ENCODE measurements around the gene FAM111B. TPM values are rescaled to one million over a fixed set of nuclear protein-coding genes. Genes with fewer than 3 reads are reported as not detected.

Gene FAM111B
- total and polyA plus RNA-seq, 2 of the 8 experiments (the other 6 are each of a cell fraction or from before 2014, with no cell fraction given): 4.8 to 38.1 TPM

DNA sequence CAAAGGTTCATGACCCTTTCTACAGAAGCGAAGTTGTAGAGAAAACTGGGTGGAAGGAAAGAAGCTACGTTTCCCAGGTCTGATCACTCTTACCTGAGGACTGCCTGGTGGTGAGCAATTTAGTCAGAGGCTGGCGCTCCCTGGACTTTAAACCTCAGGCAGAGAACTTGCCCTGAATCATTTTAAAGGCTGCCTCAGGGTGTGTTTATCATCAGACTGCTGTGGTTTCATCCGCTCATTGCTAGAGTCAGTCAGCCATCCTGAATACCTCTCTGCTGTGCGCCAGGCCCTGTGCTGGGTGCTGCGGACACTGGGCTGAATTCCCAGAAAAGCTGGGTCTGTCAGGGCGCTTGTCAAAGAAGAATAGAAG is 67.6 kb downstream of the FAM111B start (continued):
- TF ChIP-seq, protein P1, sequence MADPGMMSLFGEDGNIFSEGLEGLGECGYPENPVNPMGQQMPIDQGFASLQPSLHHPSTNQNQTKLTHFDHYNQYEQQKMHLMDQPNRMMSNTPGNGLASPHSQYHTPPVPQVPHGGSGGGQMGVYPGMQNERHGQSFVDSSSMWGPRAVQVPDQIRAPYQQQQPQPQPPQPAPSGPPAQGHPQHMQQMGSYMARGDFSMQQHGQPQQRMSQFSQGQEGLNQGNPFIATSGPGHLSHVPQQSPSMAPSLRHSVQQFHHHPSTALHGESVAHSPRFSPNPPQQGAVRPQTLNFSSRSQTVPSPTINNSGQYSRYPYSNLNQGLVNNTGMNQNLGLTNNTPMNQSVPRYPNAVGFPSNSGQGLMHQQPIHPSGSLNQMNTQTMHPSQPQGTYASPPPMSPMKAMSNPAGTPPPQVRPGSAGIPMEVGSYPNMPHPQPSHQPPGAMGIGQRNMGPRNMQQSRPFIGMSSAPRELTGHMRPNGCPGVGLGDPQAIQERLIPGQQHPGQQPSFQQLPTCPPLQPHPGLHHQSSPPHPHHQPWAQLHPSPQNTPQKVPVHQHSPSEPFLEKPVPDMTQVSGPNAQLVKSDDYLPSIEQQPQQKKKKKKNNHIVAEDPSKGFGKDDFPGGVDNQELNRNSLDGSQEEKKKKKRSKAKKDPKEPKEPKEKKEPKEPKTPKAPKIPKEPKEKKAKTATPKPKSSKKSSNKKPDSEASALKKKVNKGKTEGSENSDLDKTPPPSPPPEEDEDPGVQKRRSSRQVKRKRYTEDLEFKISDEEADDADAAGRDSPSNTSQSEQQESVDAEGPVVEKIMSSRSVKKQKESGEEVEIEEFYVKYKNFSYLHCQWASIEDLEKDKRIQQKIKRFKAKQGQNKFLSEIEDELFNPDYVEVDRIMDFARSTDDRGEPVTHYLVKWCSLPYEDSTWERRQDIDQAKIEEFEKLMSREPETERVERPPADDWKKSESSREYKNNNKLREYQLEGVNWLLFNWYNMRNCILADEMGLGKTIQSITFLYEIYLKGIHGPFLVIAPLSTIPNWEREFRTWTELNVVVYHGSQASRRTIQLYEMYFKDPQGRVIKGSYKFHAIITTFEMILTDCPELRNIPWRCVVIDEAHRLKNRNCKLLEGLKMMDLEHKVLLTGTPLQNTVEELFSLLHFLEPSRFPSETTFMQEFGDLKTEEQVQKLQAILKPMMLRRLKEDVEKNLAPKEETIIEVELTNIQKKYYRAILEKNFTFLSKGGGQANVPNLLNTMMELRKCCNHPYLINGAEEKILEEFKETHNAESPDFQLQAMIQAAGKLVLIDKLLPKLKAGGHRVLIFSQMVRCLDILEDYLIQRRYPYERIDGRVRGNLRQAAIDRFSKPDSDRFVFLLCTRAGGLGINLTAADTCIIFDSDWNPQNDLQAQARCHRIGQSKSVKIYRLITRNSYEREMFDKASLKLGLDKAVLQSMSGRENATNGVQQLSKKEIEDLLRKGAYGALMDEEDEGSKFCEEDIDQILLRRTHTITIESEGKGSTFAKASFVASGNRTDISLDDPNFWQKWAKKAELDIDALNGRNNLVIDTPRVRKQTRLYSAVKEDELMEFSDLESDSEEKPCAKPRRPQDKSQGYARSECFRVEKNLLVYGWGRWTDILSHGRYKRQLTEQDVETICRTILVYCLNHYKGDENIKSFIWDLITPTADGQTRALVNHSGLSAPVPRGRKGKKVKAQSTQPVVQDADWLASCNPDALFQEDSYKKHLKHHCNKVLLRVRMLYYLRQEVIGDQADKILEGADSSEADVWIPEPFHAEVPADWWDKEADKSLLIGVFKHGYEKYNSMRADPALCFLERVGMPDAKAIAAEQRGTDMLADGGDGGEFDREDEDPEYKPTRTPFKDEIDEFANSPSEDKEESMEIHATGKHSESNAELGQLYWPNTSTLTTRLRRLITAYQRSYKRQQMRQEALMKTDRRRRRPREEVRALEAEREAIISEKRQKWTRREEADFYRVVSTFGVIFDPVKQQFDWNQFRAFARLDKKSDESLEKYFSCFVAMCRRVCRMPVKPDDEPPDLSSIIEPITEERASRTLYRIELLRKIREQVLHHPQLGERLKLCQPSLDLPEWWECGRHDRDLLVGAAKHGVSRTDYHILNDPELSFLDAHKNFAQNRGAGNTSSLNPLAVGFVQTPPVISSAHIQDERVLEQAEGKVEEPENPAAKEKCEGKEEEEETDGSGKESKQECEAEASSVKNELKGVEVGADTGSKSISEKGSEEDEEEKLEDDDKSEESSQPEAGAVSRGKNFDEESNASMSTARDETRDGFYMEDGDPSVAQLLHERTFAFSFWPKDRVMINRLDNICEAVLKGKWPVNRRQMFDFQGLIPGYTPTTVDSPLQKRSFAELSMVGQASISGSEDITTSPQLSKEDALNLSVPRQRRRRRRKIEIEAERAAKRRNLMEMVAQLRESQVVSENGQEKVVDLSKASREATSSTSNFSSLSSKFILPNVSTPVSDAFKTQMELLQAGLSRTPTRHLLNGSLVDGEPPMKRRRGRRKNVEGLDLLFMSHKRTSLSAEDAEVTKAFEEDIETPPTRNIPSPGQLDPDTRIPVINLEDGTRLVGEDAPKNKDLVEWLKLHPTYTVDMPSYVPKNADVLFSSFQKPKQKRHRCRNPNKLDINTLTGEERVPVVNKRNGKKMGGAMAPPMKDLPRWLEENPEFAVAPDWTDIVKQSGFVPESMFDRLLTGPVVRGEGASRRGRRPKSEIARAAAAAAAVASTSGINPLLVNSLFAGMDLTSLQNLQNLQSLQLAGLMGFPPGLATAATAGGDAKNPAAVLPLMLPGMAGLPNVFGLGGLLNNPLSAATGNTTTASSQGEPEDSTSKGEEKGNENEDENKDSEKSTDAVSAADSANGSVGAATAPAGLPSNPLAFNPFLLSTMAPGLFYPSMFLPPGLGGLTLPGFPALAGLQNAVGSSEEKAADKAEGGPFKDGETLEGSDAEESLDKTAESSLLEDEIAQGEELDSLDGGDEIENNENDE (IDR thresholded peaks at IDR 0.05; ENCODE audit: insufficient replicate concordance, low read length): no peak
- TF ChIP-seq BRCA1 (IDR thresholded peaks at IDR 0.05; ENCODE audit: low read depth, low read length): no peak
